ENCODE data around the gene RPP25L.

- TF ChIP-seq CTCF (conservative IDR thresholded peaks at IDR 0.05; ENCODE audit: low read depth in 2 of 2) (no peak), EZH2 (IDR thresholded peaks at IDR 0.05; ENCODE audit: low read depth, unreplicated experiment) (no peak), JUNB (IDR thresholded peaks at IDR 0.05; ENCODE audit: unreplicated experiment) (no peak), POLR2AphosphoS5 (IDR thresholded peaks at IDR 0.05; ENCODE audit: low read depth) (no peak), CREB1 (CRISPR knock-in tag; IDR thresholded peaks at IDR 0.05; ENCODE audit: low read depth) (no peak), EZH2phosphoT487 (IDR thresholded peaks at IDR 0.05; ENCODE audit: unreplicated experiment) (no peak), ETS1 (IDR thresholded peaks at IDR 0.05) (no peak), ZNF114 (CRISPR knock-in tag; IDR thresholded peaks at IDR 0.05) (no peak), REST (IDR thresholded peaks at IDR 0.05; ENCODE audit: unreplicated experiment) (no peak), ZNF331 (CRISPR knock-in tag; IDR thresholded peaks at IDR 0.05; ENCODE audit: low read depth) (no peak), NANOG (IDR thresholded peaks at IDR 0.05; ENCODE audit: borderline replicate concordance) (no peak), STAT1 (IDR thresholded peaks at IDR 0.05; ENCODE audit: unreplicated experiment) (no peak)
Observed at GRCh38 chr9:34600908-34601307, 11.0 kb downstream of the RPP25L start.
